ENCODE data around the gene SLC38A3. TPM values are rescaled to one million over a fixed set of nuclear protein-coding genes. Genes with fewer than 3 reads are reported as not detected.
A peak's percentile ranks its signal among the peaks of the same experiment; 100 is the strongest.

SLC38A3 gene
- total RNA-seq, 1 donor = 0.27 TPM

- TF ChIP-seq, protein P1, sequence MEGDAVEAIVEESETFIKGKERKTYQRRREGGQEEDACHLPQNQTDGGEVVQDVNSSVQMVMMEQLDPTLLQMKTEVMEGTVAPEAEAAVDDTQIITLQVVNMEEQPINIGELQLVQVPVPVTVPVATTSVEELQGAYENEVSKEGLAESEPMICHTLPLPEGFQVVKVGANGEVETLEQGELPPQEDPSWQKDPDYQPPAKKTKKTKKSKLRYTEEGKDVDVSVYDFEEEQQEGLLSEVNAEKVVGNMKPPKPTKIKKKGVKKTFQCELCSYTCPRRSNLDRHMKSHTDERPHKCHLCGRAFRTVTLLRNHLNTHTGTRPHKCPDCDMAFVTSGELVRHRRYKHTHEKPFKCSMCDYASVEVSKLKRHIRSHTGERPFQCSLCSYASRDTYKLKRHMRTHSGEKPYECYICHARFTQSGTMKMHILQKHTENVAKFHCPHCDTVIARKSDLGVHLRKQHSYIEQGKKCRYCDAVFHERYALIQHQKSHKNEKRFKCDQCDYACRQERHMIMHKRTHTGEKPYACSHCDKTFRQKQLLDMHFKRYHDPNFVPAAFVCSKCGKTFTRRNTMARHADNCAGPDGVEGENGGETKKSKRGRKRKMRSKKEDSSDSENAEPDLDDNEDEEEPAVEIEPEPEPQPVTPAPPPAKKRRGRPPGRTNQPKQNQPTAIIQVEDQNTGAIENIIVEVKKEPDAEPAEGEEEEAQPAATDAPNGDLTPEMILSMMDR (IDR thresholded peaks at IDR 0.05; ENCODE audit: insufficient read depth, low read length) = no peak
- no peak overlapping the region for H3K4me3 ChIP-seq (ENCODE audit: low read depth, low read length)
- no peak for DNase-seq (ENCODE audit: low read depth)
Measured at GRCh38 chr3:50184242-50184978, 20.7 kb upstream of the SLC38A3 start.

GRCh38 chr3:50185230-50185629 lies 19.8 kb upstream of the SLC38A3 start:
- H3K4me3 ChIP-seq (ENCODE audit: low read depth, low read length) = no peak overlapping the region

DNA sequence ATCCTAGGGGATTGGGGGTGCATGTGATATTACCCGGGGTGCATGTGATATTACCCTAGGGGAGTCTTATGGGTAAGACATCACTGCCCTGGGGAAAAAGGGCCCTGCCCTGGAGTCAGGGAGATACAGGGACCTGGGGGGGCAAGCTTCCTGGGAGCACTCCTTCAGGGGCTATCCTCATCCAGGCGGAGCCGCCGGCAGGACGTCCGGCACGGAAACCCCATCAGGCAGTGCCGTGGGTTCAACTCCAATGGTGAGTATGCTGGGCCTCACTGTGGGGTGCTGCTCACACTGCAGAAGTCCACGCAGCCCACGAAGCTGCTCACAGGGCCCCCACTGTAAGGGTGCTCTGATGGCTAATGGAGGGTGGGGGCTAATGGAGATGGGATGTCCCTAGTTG lies 19.0 kb upstream of the SLC38A3 start:
- H3K4me3 ChIP-seq (ENCODE audit: low read depth, low read length) = no peak overlapping the region
- TF ChIP-seq, protein P1 (IDR thresholded peaks at IDR 0.05; ENCODE audit: insufficient read depth, low read length) = no peak
- DNase-seq (ENCODE audit: low read depth) = no peak

More at GRCh38 chr3:50185230-50185629, 19.8 kb upstream of the SLC38A3 start:
- TF ChIP-seq, protein P1 (IDR thresholded peaks at IDR 0.05; ENCODE audit: insufficient read depth, low read length) = no peak
- DNase-seq (ENCODE audit: low read depth) = no peak

DNA sequence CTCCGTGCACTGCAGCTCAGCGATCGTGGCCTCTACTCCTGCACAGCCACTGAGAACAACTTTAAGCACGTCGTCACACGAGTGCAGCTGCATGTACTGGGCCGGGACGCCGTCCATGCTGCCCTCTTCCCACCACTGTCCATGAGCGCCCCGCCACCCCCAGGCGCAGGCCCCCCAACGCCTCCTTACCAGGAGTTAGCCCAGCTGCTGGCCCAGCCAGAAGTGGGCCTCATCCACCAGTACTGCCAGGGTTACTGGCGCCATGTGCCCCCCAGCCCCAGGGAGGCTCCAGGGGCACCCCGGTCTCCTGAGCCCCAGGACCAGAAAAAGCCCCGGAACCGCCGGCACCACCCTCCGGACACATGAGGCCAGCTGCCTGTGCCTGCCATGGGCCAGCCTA lies 17.3 kb upstream of the SLC38A3 start:
- TF ChIP-seq, protein P1 (IDR thresholded peaks at IDR 0.05; ENCODE audit: insufficient read depth, low read length) = no peak
- no peak overlapping the region for H3K4me3 ChIP-seq (ENCODE audit: low read depth, low read length)
- no peak for DNase-seq (ENCODE audit: low read depth)

- H3K4me3 ChIP-seq (ENCODE audit: low read depth, low read length) = no peak overlapping the region
- peak; percentile 90 for DNase-seq (ENCODE audit: low read depth)
- TF ChIP-seq, protein P1 (IDR thresholded peaks at IDR 0.05; ENCODE audit: insufficient read depth, low read length) = peak; percentile 93
Measured at GRCh38 chr3:50189274-50189673, 15.8 kb upstream of the SLC38A3 start.

GRCh38 chr3:50189989-50190388 lies 15.1 kb upstream of the SLC38A3 start:
- TF ChIP-seq, protein P1 (IDR thresholded peaks at IDR 0.05; ENCODE audit: insufficient read depth, low read length) = no peak
- DNase-seq (ENCODE audit: low read depth) = no peak
- H3K4me3 ChIP-seq (ENCODE audit: low read depth, low read length) = no peak overlapping the region
